IMR-90 (cell line): ENCODE results near the gene SLC4A2. TPM values are rescaled to one million over a fixed set of nuclear protein-coding genes. Genes with fewer than 3 reads are reported as not detected.

Experiments used
- ATAC-seq: fragments of 200-7000 bp; cut with Tn5 transposase; 2 replicates; pipeline ENCODE4 v1.9.1; 2020; ENCODE audit warnings: low read depth, mild to moderate bottlenecking, moderate library complexity
- BruUV-seq: library from RNA; stranded (reverse); fragments of 400-500 nt; replicated peaks from 2 replicates; lab custom pipeline; 2021; lab: Mats Ljungman, UMichigan
- CTCF ChIA-PET: fragments of 300-600 bp; formaldehyde crosslinking; extraction: SDS; loops from one replicate; lab custom pipeline; 2021; ENCODE audit warnings: antibody characterized with exemption; lab: Yijun Ruan, JAX
- POLR2A ChIA-PET: fragments of 300-600 bp; sonication (Branson Sonifier 250); formaldehyde crosslinking; loops from one replicate; lab custom pipeline; 2022; ENCODE audit warnings: antibody characterized with exemption; ENCODE audit not compliant: unreplicated experiment; lab: Charles Lee
- DNase-seq: peaks from one replicate; pipeline ENCODE4 v3.0.0; 2013
- H2AFZ ChIP-seq: replicated peaks from 2 replicates; pipeline ENCODE3; 2013; ENCODE audit warnings: low read length, mild to moderate bottlenecking; ENCODE audit not compliant: poor library complexity
- H2AK5ac ChIP-seq: 2 replicates; pipeline ENCODE4 v1.6.1; 2013; ENCODE audit warnings: low read depth, low read length, inconsistent platforms
- H2AK9ac ChIP-seq: replicated peaks from 2 replicates; pipeline ENCODE3; 2013; ENCODE audit warnings: mild to moderate bottlenecking, low read depth, low read length, moderate library complexity; ENCODE audit not compliant: poor library complexity
- H2BK120ac ChIP-seq: 2 replicates; pipeline ENCODE4 v1.6.1; 2013; ENCODE audit warnings: low read depth, low read length, inconsistent platforms
- H2BK15ac ChIP-seq: 3 replicates; pipeline ENCODE4 v1.6.1; 2013; ENCODE audit warnings: low read depth, low read length, inconsistent platforms
- H2BK20ac ChIP-seq: 2 replicates; pipeline ENCODE4 v1.6.1; 2013; ENCODE audit warnings: low read depth, mild to moderate bottlenecking, inconsistent platforms, low read length, moderate library complexity
- H2BK5ac ChIP-seq: 2 replicates; pipeline ENCODE4 v1.6.1; 2013; ENCODE audit warnings: mild to moderate bottlenecking, low read depth, low read length, inconsistent platforms; ENCODE audit not compliant: poor library complexity, severe bottlenecking
- H3K14ac ChIP-seq: replicated peaks from 2 replicates; pipeline ENCODE4 v1.6.1; 2013; ENCODE audit warnings: low read depth, low read length, inconsistent platforms
- H3K18ac ChIP-seq: 2 replicates; pipeline ENCODE4 v1.6.1; 2013; ENCODE audit warnings: low read depth, low read length, control low read depth
- H3K23ac ChIP-seq: 2 replicates; pipeline ENCODE4 v1.6.1; 2013; ENCODE audit warnings: low read depth, low read length, inconsistent platforms
- H3K27ac ChIP-seq: 2 replicates; pipeline ENCODE4 v1.5.1; 2013; ENCODE audit warnings: mild to moderate bottlenecking, control low read depth, low read length; ENCODE audit not compliant: insufficient read depth
- H3K27me3 ChIP-seq: 2 replicates; pipeline ENCODE4 v1.6.1; 2013; ENCODE audit warnings: low read length; ENCODE audit not compliant: control insufficient read depth, insufficient read depth
- H3K36me3 ChIP-seq: 2 replicates; pipeline ENCODE4 v1.6.1; 2013; ENCODE audit warnings: low read length, mixed read lengths; ENCODE audit not compliant: control insufficient read depth, insufficient read depth
- H3K4ac ChIP-seq: 2 replicates; pipeline ENCODE4 v1.6.1; 2013; ENCODE audit warnings: low read depth, low read length, inconsistent platforms
- H3K4me1 ChIP-seq: 2 replicates; pipeline ENCODE4 v1.6.1; 2013; ENCODE audit warnings: low read length, mixed read lengths; ENCODE audit not compliant: control insufficient read depth, insufficient read depth
- H3K4me2 ChIP-seq: 2 replicates; pipeline ENCODE4 v1.6.1; 2013; ENCODE audit warnings: low read depth, mild to moderate bottlenecking, control low read depth, low read length, moderate library complexity
- H3K4me3 ChIP-seq: 2 replicates; pipeline ENCODE4 v1.5.1; 2013; ENCODE audit warnings: low read depth, mild to moderate bottlenecking, control low read depth, low read length, moderate library complexity; ENCODE audit not compliant: insufficient read depth
- H3K56ac ChIP-seq: 2 replicates; pipeline ENCODE4 v1.6.1; 2013; ENCODE audit warnings: low read length, inconsistent platforms; ENCODE audit not compliant: insufficient read depth; ENCODE audit errors: extremely low read depth
- H3K79me1 ChIP-seq, 2 experiments: 2 replicates each; pipeline ENCODE4 v1.6.1; 2013; ENCODE audit warnings: low read length in 2 of 2, inconsistent platforms in 1 of 2, low read depth in 1 of 2
- H3K9ac ChIP-seq: 2 replicates; pipeline ENCODE4 v1.6.1; 2013; ENCODE audit warnings: low read depth, low read length, control low read depth
- H3K9me1 ChIP-seq: 2 replicates; pipeline ENCODE4 v1.6.1; 2013; ENCODE audit warnings: low read length, inconsistent platforms; ENCODE audit not compliant: insufficient read depth
- H3K9me3 ChIP-seq: 2 replicates; pipeline ENCODE4 v1.6.1; 2013; ENCODE audit warnings: low read length; ENCODE audit not compliant: control insufficient read depth, insufficient read depth
- H4K20me1 ChIP-seq: 2 replicates; pipeline ENCODE4 v1.6.1; 2013; ENCODE audit warnings: low read length, inconsistent platforms; ENCODE audit not compliant: insufficient read depth
- H4K5ac ChIP-seq: 2 replicates; pipeline ENCODE4 v1.6.1; 2013; ENCODE audit warnings: mild to moderate bottlenecking, low read depth, low read length, control low read depth
- H4K8ac ChIP-seq, 2 experiments: 2 replicates each; pipeline ENCODE4 v1.6.1; 2013; ENCODE audit warnings: low read depth in 2 of 2, low read length in 2 of 2, control low read depth in 1 of 2, inconsistent platforms in 1 of 2
- H4K91ac ChIP-seq: 2 replicates; pipeline ENCODE4 v1.6.1; 2013; ENCODE audit warnings: low read depth, low read length, inconsistent platforms; ENCODE audit not compliant: insufficient read depth
- BHLHE40 ChIP-seq: fragments of 150-350 bp; IDR thresholded peaks from 2 replicates; pipeline ENCODE4 v1.6.1; 2016; ENCODE audit warnings: mild to moderate bottlenecking, low read depth, low read length
- CHD1 ChIP-seq: IDR thresholded peaks from 2 replicates; pipeline ENCODE4 v1.6.1; 2012; ENCODE audit warnings: low read depth, low read length, improper control_type of control experiment
- MAZ ChIP-seq: IDR thresholded peaks from 2 replicates; pipeline ENCODE4 v1.6.1; 2012; ENCODE audit warnings: low read depth, mild to moderate bottlenecking, low read length, improper control_type of control experiment, moderate library complexity, borderline replicate concordance
- NFE2L2 ChIP-seq: fragments of 150-350 bp; IDR thresholded peaks from 2 replicates; pipeline ENCODE4 v1.6.1; 2016; ENCODE audit warnings: low read depth, mild to moderate bottlenecking, low read length
- POLR2A ChIP-seq: IDR thresholded peaks from 2 replicates; pipeline ENCODE4 v1.6.1; 2012; ENCODE audit warnings: mild to moderate bottlenecking, low read depth, low read length
- RAD21 ChIP-seq: IDR thresholded peaks from 2 replicates; pipeline ENCODE4 v1.6.1; 2012; ENCODE audit warnings: low read length, improper control_type of control experiment
- SMC3 ChIP-seq: fragments of 150-350 bp; IDR thresholded peaks from 2 replicates; pipeline ENCODE4 v1.6.1; 2016; ENCODE audit warnings: low read depth, mild to moderate bottlenecking, antibody characterized with exemption, low read length, moderate library complexity
- WGBS, 2 experiments: methylation state at CpG; one replicate each; pipeline versions ENCODE4 v1.1.5 to v1.1.7; 2013; ENCODE audit warnings: missing lambda C conversion rate in 2 of 2; ENCODE audit not compliant: insufficient read length in 1 of 2; ENCODE audit errors: extremely low coverage in 2 of 2; 5-methylcytosine and 5-hydroxymethylcytosine counted together
- dilution Hi-C: fragments of 300-500 bp; cut with HindIII; formaldehyde crosslinking; loops from one replicate; pipeline ENCODE4 v1.14.3; 2018; ENCODE audit warnings: low sequenced_read_pairs; ENCODE audit not compliant: unreplicated experiment
- in situ Hi-C: fragments of 300-500 bp; cut with MboI; formaldehyde crosslinking; loops from 3 replicates; pipeline ENCODE4 v1.14.3; 2019; ENCODE audit warnings: low sequenced_read_pairs, inconsistent platforms, mixed read lengths
- intact Hi-C: fragments of 100-400 bp; cut with micrococcal nuclease; formaldehyde crosslinking; loops from 2 replicates; pipeline ENCODE4 v1.10.0; 2022
- polyA plus RNA-seq, 3 experiments: library from polyadenylated mRNA; depleted of rRNA; stranded (reverse); fragments of >200 nt; gene quantifications; 2 replicates each; pipeline ENCODE4 v1.2.3, GENCODE V29; 2012; ENCODE audit warnings: low replicate concordance in 1 of 3
- total RNA-seq: library from RNA; depleted of rRNA; stranded (reverse); fragments of >200 nt; gene quantifications from 2 replicates; pipeline ENCODE4 v1.2.3, GENCODE V29; 2012
- TF ChIP-seq, protein P1 (sequence below): fragments of 150-350 bp; IDR thresholded peaks from 2 replicates; pipeline ENCODE4 v1.6.1; 2017; ENCODE audit warnings: mild to moderate bottlenecking, antibody characterized with exemption, low read length, low read depth

The SLC4A2 gene
- total and polyA plus RNA-seq, 2 of the 4 experiments (the other 2 are of a cell fraction) = 29.6 to 91.0 TPM

GRCh38 chr7:151017370-151017952 lies 41.9 kb upstream of the SLC4A2 start:
- Histone ChIP-seq H3K4me2 (no peak overlapping the region; the same call in 1 of the 2 replicates), H3K36me3 (no peaks in the 10 kb centered on the region), H3K56ac (no peak overlapping the region), H2BK15ac (no peak overlapping the region), H3K18ac (no peak overlapping the region), H3K4me1 (peaks cover 4% of the 10 kb centered on the region; the same call in 1 of the 2 replicates), H3K27ac (no peak overlapping the region), H2BK5ac (no peak overlapping the region), H2AFZ (peak overlapping the region; percentile 84), H2BK20ac (no peak overlapping the region), H3K23ac (no peak overlapping the region), H3K14ac (no peak overlapping the region), H4K5ac (no peak overlapping the region), H3K27me3 (peaks cover 55% of the 10 kb centered on the region), H3K9me1 (no peaks in the 10 kb centered on the region), H4K20me1 (no peaks in the 10 kb centered on the region), H2AK5ac (no peak overlapping the region), H3K4me3 (no peak overlapping the region), H2AK9ac (peak overlapping the region; percentile 39), H3K9ac (no peak overlapping the region), H2BK120ac (no peak overlapping the region), H3K9me3 (no peaks in the 10 kb centered on the region), H3K4ac (no peak overlapping the region), H4K91ac (no peak overlapping the region; the same call in 1 of the 2 replicates), H3K79me1 (no peaks in the 10 kb centered on the region), H4K8ac (no peak overlapping the region)
- DNase-seq (no peak), ATAC-seq (no peak)
- intact Hi-C loops = no loop called here
- no TSS peak for BruUV-seq
- in situ Hi-C loops = no loop called here
- 65% methylated on average over 4 of the region's 13 CpGs; no CpG with 5 or more reads in 1 of the 2 experiments for WGBS, 2 experiments
- TF ChIP-seq NFE2L2 (no peak), MAZ (no peak), SMC3 (no peak), CHD1 (no peak), POLR2A (no peak), RAD21 (no peak), BHLHE40 (no peak)
- TF ChIP-seq, protein P1, sequence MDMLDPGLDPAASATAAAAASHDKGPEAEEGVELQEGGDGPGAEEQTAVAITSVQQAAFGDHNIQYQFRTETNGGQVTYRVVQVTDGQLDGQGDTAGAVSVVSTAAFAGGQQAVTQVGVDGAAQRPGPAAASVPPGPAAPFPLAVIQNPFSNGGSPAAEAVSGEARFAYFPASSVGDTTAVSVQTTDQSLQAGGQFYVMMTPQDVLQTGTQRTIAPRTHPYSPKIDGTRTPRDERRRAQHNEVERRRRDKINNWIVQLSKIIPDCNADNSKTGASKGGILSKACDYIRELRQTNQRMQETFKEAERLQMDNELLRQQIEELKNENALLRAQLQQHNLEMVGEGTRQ = no peak
- dilution Hi-C loops = no loop called here
- ChIA-PET POLR2A (no interaction called here), CTCF (no interaction called here)
